GM23338 (cell line): ENCODE data around the gene KCNT1.

Source experiments
- EZH2 ChIP-seq: fragments of 200-600 bp; sonication (generic); IDR thresholded peaks from one replicate; pipeline ENCODE4 v1.8.0; 2017; ENCODE audit warnings: antibody characterized with exemption, mild to moderate bottlenecking, low read depth; ENCODE audit not compliant: unreplicated experiment
- EZH2phosphoT487 ChIP-seq: fragments of 200-600 bp; sonication (generic); IDR thresholded peaks from one replicate; pipeline ENCODE4 v1.8.1; 2018; ENCODE audit warnings: antibody characterized with exemption; ENCODE audit not compliant: unreplicated experiment
- POLR2AphosphoS5 ChIP-seq: IDR thresholded peaks from 2 replicates; pipeline ENCODE4 v1.6.1; 2016; ENCODE audit warnings: antibody characterized with exemption, low read depth
- TF ChIP-seq, protein P1 (sequence below), 2 experiments: fragments of 200-600 bp in 1 of 2; sonication (generic) in 1 of 2; conservative IDR thresholded peaks; 2 replicates each; pipeline versions ENCODE4 v1.5.1 to v1.6.1; 2016 to 2017; ENCODE audit warnings: antibody characterized with exemption in 2 of 2, low read depth in 2 of 2, mild to moderate bottlenecking in 2 of 2, moderate library complexity in 1 of 2

DNA sequence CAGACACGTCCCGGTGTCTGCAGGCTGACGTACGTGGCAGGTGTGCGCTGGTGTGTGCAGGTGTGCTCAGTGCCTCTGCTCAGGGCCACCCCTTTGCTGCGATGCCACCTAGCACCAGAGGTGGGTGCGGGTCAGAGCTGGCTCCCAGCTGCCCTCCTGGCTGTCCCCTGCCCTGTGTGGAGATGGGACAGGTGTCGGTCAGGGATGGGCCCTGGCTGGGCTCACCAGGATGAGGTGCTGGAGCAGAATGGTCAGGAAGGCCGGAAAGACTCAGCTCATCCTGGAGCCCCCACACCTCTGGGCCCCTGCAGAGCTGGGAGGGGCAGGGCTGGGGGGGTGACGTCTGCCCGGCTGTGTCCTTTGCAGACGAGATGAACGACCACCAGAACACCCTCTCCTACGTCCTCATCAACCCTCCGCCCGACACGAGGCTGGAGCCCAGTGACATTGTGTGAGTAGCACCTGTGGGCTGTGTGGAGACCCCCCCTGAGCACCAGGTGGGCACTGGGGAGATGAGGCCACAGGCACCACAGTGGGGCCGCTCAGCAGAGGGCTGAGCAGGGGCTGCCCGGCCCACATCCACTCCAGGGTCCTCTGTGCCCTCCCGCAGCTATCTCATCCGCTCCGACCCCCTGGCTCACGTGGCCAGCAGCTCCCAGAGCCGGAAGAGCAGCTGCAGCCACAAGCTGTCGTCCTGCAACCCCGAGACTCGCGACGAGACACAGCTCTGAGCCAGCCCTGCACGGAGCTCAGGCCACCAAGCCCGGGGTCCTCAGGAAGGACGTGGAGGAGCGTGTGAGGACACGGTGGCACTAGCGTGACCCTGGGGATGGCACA lies 89.7 kb downstream of the KCNT1 start:
- TF ChIP-seq, protein P1, sequence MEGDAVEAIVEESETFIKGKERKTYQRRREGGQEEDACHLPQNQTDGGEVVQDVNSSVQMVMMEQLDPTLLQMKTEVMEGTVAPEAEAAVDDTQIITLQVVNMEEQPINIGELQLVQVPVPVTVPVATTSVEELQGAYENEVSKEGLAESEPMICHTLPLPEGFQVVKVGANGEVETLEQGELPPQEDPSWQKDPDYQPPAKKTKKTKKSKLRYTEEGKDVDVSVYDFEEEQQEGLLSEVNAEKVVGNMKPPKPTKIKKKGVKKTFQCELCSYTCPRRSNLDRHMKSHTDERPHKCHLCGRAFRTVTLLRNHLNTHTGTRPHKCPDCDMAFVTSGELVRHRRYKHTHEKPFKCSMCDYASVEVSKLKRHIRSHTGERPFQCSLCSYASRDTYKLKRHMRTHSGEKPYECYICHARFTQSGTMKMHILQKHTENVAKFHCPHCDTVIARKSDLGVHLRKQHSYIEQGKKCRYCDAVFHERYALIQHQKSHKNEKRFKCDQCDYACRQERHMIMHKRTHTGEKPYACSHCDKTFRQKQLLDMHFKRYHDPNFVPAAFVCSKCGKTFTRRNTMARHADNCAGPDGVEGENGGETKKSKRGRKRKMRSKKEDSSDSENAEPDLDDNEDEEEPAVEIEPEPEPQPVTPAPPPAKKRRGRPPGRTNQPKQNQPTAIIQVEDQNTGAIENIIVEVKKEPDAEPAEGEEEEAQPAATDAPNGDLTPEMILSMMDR (conservative IDR thresholded peaks at IDR 0.05; ENCODE audit: low read depth in 2 of 2), result no peak
- TF ChIP-seq EZH2phosphoT487, result no peak
- no peak for TF ChIP-seq POLR2AphosphoS5
- TF ChIP-seq EZH2, result no peak
